OCI-LY7 (cell line): Measurements from ENCODE around the gene TNFSF15. TPM values are rescaled to one million over a fixed set of nuclear protein-coding genes. Genes with fewer than 3 reads are reported as not detected.

Source experiments
- BruUV-seq: library from RNA; stranded (reverse); fragments of 400-500 nt; replicated peaks from 2 replicates; lab custom pipeline; 2021; lab: Mats Ljungman, UMichigan
- CTCF ChIA-PET: fragments of 300-600 bp; sonication (Branson Sonifier 250); formaldehyde crosslinking; loops from one replicate; lab custom pipeline; 2022; ENCODE audit warnings: antibody characterized with exemption; ENCODE audit not compliant: unreplicated experiment; lab: Charles Lee
- POLR2A ChIA-PET: fragments of 300-600 bp; sonication (Branson Sonifier 250); formaldehyde crosslinking; loops from one replicate; lab custom pipeline; 2022; ENCODE audit warnings: antibody characterized with exemption; lab: Charles Lee
- DNase-seq: peaks from one replicate; pipeline ENCODE4 v3.0.0-alpha.2; 2015; ENCODE audit warnings: low spot score
- H2AFZ ChIP-seq: fragments of 200-600 bp; sonication (generic), shearing (Covaris generic); 2 replicates; pipeline ENCODE4 v1.6.1; 2014; ENCODE audit warnings: mild to moderate bottlenecking, antibody characterized with exemption, low read length, moderate library complexity
- H3K27ac ChIP-seq: fragments of 200-600 bp; sonication (generic); 2 replicates; pipeline ENCODE4 v1.5.1; 2014; ENCODE audit warnings: mixed run types, low read depth, mild to moderate bottlenecking, moderate library complexity, low read length, inconsistent platforms; ENCODE audit not compliant: poor library complexity, severe bottlenecking
- H3K36me3 ChIP-seq: fragments of 200-600 bp; sonication (generic); 2 replicates; pipeline ENCODE4 v1.6.1; 2014; ENCODE audit warnings: mild to moderate bottlenecking, antibody characterized with exemption, low read length, moderate library complexity, mixed read lengths; ENCODE audit not compliant: insufficient read depth
- H3K4me1 ChIP-seq: fragments of 200-600 bp; sonication (generic); 2 replicates; pipeline ENCODE4 v1.5.1; 2014; ENCODE audit warnings: mild to moderate bottlenecking, low read length; ENCODE audit not compliant: insufficient read depth, poor library complexity, severe bottlenecking
- H3K4me2 ChIP-seq: fragments of 200-600 bp; sonication (generic); 2 replicates; pipeline ENCODE4 v1.6.1; 2014; ENCODE audit warnings: mild to moderate bottlenecking, low read length
- H3K4me3 ChIP-seq: fragments of 200-600 bp; sonication (generic); 2 replicates; pipeline ENCODE4 v1.5.1; 2014; ENCODE audit warnings: mild to moderate bottlenecking, low read depth, low read length; ENCODE audit not compliant: poor library complexity, severe bottlenecking
- H3K79me2 ChIP-seq: fragments of 200-600 bp; sonication (generic); 2 replicates; pipeline ENCODE4 v1.6.1; 2016; ENCODE audit warnings: low read depth, mild to moderate bottlenecking, low read length, moderate library complexity, mixed read lengths; ENCODE audit not compliant: insufficient read depth
- H3K9me2 ChIP-seq: fragments of 200-600 bp; sonication (generic); 2 replicates; pipeline ENCODE4 v1.6.1; 2016; ENCODE audit warnings: mild to moderate bottlenecking, low read length, mixed read lengths; ENCODE audit not compliant: insufficient read depth
- H3K9me3 ChIP-seq: fragments of 200-600 bp; sonication (generic); 2 replicates; pipeline ENCODE4 v1.6.1; 2014; ENCODE audit warnings: mild to moderate bottlenecking, mixed run types, low read length, mixed read lengths
- H4K20me1 ChIP-seq: fragments of 200-600 bp; sonication (generic); 2 replicates; pipeline ENCODE4 v1.6.1; 2014; ENCODE audit warnings: mild to moderate bottlenecking, antibody characterized with exemption, low read length, moderate library complexity, mixed read lengths; ENCODE audit not compliant: insufficient read depth
- EZH2phosphoT487 ChIP-seq: fragments of 200-600 bp; sonication (generic); IDR thresholded peaks from 2 replicates; pipeline ENCODE4 v1.6.1; 2018; ENCODE audit warnings: low read depth, borderline replicate concordance, mild to moderate bottlenecking, mixed run types, antibody characterized with exemption, low read length, moderate library complexity, mixed read lengths
- intact Hi-C: fragments of 100-400 bp; cut with micrococcal nuclease; formaldehyde crosslinking; loops from one replicate; pipeline ENCODE4 v1.10.0; 2022; ENCODE audit not compliant: unreplicated experiment
- total RNA-seq, 2 experiments: library from RNA; depleted of rRNA in 1 of 2; stranded (reverse); fragments of >200 nt in 1 of 2; shearing (Covaris generic) in 1 of 2; gene quantifications; 2 replicates each; pipeline ENCODE4 v1.2.3, GENCODE V29; 2014 to 2022
- TF ChIP-seq, protein P1 (sequence below): fragments of 200-600 bp; sonication (generic); conservative IDR thresholded peaks from 2 replicates; pipeline ENCODE4 v1.5.1; 2014; ENCODE audit warnings: mild to moderate bottlenecking, antibody characterized with exemption, low read length, moderate library complexity, mixed read lengths

TNFSF15 gene
- total RNA-seq, 2 experiments from 2014 or later, result 0.23 TPM; not detected in 1

DNA sequence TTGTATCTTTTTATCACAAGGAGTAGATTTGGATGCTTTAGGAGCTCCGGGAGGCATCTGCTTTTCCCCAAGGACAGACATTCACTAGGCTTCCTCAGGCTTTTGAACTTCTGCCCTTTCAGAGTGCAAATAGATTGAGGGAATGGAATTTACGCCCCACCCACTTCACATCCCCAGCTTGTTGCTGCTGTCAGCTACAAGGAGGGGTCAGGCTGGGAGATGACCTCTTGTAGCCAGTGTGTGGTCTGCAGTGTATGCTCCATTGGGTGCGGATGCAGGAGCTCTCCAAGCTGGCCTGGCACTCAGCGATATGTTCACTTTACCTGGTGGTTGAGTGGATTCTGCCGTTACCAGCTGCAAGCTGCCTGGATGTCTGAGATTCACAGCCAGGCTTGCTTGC is 6.4 kb downstream of the TNFSF15 start:
- intact Hi-C loops, result no loop called here
- Histone ChIP-seq H3K36me3 (no peaks in the 10 kb centered on the region), H4K20me1 (no peaks in the 10 kb centered on the region), H3K9me2 (no peaks in the 10 kb centered on the region), H3K4me1 (peaks cover 2% of the 10 kb centered on the region), H3K9me3 (no peaks in the 10 kb centered on the region), H3K4me2 (no peak overlapping the region), H3K4me3 (no peak overlapping the region), H3K27ac (no peak overlapping the region), H2AFZ (no peak overlapping the region), H3K79me2 (no peaks in the 10 kb centered on the region)
- ChIA-PET CTCF (no interaction called here), POLR2A (no interaction called here)
- DNase-seq, result no peak
- no TSS peak for BruUV-seq
- TF ChIP-seq, protein P1, sequence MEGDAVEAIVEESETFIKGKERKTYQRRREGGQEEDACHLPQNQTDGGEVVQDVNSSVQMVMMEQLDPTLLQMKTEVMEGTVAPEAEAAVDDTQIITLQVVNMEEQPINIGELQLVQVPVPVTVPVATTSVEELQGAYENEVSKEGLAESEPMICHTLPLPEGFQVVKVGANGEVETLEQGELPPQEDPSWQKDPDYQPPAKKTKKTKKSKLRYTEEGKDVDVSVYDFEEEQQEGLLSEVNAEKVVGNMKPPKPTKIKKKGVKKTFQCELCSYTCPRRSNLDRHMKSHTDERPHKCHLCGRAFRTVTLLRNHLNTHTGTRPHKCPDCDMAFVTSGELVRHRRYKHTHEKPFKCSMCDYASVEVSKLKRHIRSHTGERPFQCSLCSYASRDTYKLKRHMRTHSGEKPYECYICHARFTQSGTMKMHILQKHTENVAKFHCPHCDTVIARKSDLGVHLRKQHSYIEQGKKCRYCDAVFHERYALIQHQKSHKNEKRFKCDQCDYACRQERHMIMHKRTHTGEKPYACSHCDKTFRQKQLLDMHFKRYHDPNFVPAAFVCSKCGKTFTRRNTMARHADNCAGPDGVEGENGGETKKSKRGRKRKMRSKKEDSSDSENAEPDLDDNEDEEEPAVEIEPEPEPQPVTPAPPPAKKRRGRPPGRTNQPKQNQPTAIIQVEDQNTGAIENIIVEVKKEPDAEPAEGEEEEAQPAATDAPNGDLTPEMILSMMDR, result no peak
- TF ChIP-seq EZH2phosphoT487, result no peak

- Histone ChIP-seq H3K79me2 (no peaks in the 10 kb centered on the region), H3K27ac (no peak overlapping the region), H3K4me3 (no peak overlapping the region), H3K9me2 (no peaks in the 10 kb centered on the region), H3K4me1 (no peaks in the 10 kb centered on the region), H3K36me3 (no peaks in the 10 kb centered on the region), H2AFZ (no peak overlapping the region), H3K9me3 (no peaks in the 10 kb centered on the region), H3K4me2 (no peak overlapping the region), H4K20me1 (no peaks in the 10 kb centered on the region)
- TF ChIP-seq, protein P1, result no peak
- no peak for TF ChIP-seq EZH2phosphoT487
- ChIA-PET CTCF (no interaction called here), POLR2A (no interaction called here)
- DNase-seq, result no peak
- no TSS peak for BruUV-seq
- intact Hi-C loops, result no loop called here
Measured at GRCh38 chr9:114798780-114799427, 6.9 kb downstream of the TNFSF15 start.

DNA sequence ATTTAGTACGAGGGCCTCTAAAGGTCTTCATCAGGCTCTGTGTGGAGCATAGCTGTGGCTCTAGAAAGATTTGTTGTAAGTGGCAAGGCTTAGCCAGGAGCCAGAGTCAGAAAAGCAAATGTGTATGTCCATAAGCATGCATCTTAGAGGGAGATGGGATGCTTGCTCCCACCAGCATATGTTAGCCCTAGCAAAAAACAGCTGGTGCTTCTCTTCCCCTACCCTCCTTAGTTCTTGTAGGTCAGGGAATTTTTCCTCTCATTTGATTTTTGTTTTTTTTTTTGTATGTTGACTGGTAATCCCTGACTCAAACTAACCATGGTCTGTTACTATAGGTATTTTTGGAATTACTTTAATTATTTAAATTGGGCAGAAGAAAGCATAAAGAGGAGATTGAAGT is 7.7 kb downstream of the TNFSF15 start:
- DNase-seq, result no peak
- CTCF ChIA-PET, result no interaction called here
- POLR2A ChIA-PET, result no interaction called here
- H2AFZ ChIP-seq, result no peak overlapping the region
- no peak overlapping the region for H3K4me2 ChIP-seq
- H3K4me3 ChIP-seq, result no peak overlapping the region
- intact Hi-C loops, result no loop called here
- H4K20me1 ChIP-seq, result no peaks in the 10 kb centered on the region
- no peaks in the 10 kb centered on the region for H3K4me1 ChIP-seq
- no peaks in the 10 kb centered on the region for H3K9me3 ChIP-seq
- no TSS peak for BruUV-seq
- TF ChIP-seq, protein P1, result no peak
- TF ChIP-seq EZH2phosphoT487, result no peak
- no peaks in the 10 kb centered on the region for H3K9me2 ChIP-seq
- H3K36me3 ChIP-seq, result no peaks in the 10 kb centered on the region
- H3K79me2 ChIP-seq, result no peaks in the 10 kb centered on the region
- no peak overlapping the region for H3K27ac ChIP-seq
